Activated CD8-positive, alpha-beta memory T cell treated with anti-CD3 and anti-CD28 coated beads for 1 hour (primary cell): ENCODE results near the gene MAP3K7CL.

Experiments used
- DNase-seq, 2 donors: peaks; one replicate each; pipeline ENCODE4 v3.0.0-alpha.2; 2020; ENCODE audit warnings: low read depth in 1 of 2; ENCODE audit errors: extremely low read depth in 1 of 2

Gene MAP3K7CL

DNA sequence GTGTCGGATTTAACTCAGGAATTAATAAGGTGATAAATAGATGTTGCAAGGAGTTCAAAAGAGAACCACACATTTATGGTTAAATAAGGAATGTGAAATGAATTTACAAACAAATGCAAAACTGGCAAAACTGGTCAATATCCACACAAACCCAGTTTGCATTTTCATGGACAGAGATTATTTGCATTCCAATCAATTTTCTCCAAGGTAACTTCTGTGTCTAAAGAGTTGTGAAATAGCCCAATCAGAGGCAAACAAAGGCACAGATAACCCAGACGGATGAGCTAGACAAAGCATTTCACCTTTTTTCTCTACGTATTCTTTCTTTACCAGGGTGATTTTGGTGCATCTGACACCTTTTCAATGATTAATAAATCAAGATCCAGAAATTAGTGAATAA lies 63.9 kb downstream of the MAP3K7CL start:
- DNase-seq: no peak

DNA sequence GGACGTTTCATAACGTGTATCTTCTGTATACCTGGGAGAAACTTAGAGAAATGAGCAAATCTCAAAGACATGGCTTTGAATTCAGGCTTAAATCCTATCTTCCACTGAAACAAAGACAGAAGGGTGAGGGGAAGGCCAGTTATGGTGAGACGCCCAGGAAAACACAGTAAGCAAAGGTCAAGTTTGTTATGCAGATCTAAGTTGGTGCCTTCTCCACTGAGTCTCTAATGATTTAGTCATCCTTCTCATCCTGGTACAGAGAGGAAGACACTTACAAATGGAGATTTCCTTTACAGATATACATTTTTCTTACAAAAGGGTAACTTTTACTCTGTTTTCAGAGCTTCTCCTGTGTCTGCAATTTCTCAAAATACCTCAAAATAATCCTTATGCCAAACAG lies 64.4 kb downstream of the MAP3K7CL start:
- no peak for DNase-seq

DNA sequence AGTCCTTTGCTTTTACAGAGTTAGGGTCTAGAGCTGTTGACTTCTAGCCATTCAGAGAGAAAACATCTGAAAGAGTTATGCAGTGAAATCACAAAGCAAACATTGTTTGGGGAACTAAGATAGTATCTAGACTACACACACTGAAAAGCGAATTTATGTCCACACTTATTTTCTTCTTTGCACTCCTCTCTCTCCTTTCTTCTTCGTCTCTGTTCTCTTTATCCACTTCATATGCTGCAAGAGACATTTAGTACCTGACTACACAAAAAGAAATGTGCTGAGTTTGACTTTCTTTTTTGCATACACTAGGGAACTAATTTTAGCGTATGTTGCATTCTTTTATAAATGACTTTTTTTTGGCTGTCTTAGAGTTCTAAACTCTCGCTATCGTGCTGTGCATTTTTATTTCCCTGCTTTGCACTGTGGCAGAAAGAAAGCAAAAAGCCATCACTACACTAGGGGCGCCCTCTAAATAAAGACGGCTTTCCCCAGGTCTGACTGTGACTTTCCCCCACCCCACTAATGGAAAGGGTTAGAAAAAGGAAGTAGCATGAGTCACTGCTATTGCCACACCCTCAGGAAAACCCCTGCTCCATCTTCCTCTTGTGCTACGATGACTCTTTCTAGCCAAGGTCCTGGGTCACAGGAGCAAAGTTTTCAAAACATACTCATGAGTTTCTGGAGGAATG lies 65.7 kb downstream of the MAP3K7CL start:
- peak; percentile 5 to 13 for DNase-seq

- no peak for DNase-seq
These were observed 66.3 kb downstream of the MAP3K7CL start for GRCh38 chr21:29196670-29197191.

- DNase-seq: no peak
These were observed 70.7 kb downstream of the MAP3K7CL start for GRCh38 chr21:29201186-29201585.

- no peak for DNase-seq
These were observed 74.6 kb downstream of the MAP3K7CL start for GRCh38 chr21:29205009-29205408.

GRCh38 chr21:29205988-29206387 lies 75.5 kb downstream of the MAP3K7CL start:
- DNase-seq: no peak

DNA sequence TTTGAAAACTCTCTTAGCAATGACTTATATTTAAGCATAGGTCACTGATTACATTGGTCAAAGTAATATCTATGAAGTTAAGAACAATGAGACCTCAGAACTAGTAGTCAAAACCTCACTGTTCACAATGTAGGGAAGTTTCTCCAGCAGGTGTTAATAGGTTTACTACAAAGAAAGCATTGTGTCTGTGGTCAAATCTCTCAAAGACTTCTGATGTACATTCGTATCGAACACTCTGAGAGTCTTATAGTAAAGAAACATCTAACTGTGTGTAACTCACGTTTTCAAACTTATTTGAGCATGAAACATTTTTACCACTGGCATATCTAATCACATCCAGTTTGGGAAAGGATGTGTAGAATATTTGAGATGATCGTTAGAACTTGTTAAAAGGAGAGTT lies 76.0 kb downstream of the MAP3K7CL start:
- DNase-seq: no peak

- DNase-seq: no peak
These were observed 76.8 kb downstream of the MAP3K7CL start for GRCh38 chr21:29207201-29207600.

GRCh38 chr21:29208044-29208681 lies 77.7 kb downstream of the MAP3K7CL start:
- no peak for DNase-seq

DNA sequence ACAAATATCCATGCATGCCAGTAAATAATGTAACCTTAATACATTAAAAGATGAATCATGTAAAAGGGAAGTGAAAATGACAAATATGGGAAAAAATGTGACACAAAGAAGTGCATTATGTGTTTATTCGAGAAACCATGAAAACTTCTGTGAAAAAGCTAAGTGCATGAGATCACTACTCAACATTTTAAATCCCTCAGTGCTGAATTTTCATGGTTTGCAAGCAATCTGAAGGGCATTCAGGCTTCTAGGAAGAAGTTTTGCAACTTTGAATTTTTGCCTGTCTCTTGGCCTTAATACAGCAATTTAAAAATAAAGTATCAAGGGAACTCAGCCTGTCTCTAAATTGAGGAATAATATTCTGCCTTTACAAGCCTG lies 78.2 kb downstream of the MAP3K7CL start:
- DNase-seq: no peak

- no peak for DNase-seq
These were observed 79.3 kb downstream of the MAP3K7CL start for GRCh38 chr21:29209696-29210095.

DNA sequence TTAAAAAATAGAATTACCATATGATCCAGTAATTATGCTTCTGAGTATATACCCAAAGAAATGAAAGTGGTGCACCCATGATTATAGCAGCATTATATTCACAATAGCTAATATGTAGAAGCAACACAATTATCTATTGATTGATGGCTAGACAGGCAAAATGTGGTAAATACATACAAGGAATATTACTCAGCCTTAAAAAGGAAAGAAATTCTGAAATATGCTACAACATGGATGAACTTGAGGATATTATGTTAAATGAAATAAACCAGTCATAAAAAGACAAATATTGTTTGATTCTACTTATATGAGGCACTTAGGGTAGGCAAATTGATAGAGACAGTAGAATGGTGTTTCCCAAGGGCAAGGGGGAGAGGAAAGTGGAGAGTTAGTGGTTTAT lies 80.8 kb downstream of the MAP3K7CL start:
- no peak for DNase-seq

DNA sequence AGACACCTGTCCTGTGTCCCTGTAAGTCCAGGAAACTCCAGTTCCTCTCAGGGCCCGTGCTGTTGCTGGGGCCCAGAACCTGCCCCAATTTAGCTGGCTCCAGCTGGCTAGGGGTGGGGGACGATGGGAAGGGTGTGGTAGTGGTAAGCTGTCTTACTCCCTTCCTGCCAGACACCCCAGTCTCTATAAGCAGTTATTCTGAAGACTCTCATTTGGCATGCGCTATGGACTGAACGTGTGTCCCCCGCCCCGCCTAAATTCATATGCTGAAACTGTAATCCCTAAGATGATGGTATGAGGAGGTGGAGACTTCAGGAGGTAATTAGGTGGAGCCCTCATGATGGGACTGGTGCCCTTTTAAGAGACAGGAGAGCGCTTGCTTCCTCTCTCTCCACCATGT lies 82.0 kb downstream of the MAP3K7CL start:
- DNase-seq: no peak

GRCh38 chr21:29213513-29214385 lies 83.3 kb downstream of the MAP3K7CL start:
- no peak for DNase-seq

DNA sequence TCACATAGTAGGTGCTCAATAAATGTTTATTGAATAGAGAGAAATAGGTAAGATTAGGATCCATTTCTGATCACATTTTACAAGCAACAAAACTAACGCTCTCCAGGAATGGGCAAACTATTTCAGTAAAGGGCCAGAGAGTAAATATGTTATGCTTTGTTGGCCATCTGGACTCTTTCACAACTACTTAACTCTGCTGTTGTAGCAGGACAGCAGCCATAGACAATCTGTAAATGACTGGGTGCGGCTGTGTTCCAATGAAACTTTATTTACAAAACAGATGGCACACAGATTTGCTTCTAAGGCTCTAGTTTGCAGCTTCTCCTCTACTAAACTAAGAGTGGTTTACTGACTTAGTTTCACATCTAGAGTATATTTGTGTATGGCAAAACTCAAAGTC lies 85.3 kb downstream of the MAP3K7CL start:
- DNase-seq: no peak

GRCh38 chr21:29217818-29218291 lies 87.4 kb downstream of the MAP3K7CL start:
- no peak for DNase-seq

DNA sequence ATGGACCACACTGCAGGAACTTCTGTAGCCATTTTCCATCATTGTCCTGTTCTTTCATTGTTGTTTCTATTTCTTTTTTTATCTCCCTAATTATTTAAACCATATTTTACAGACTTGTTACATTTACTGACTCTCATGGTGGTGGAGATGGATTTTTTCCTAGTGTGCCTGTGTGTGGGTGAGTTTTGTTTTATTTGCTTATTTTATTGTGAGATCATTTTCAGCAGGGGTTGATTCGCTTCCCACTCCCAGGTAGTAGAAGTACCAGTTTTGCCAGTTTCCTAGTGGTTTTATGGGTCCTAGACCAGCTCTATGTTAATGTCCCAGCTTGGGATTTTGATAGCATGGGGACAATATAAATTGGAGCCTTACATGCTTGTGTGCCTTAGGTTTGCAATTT lies 88.3 kb downstream of the MAP3K7CL start:
- no peak for DNase-seq

GRCh38 chr21:29219165-29219770 lies 88.8 kb downstream of the MAP3K7CL start:
- no peak for DNase-seq

DNA sequence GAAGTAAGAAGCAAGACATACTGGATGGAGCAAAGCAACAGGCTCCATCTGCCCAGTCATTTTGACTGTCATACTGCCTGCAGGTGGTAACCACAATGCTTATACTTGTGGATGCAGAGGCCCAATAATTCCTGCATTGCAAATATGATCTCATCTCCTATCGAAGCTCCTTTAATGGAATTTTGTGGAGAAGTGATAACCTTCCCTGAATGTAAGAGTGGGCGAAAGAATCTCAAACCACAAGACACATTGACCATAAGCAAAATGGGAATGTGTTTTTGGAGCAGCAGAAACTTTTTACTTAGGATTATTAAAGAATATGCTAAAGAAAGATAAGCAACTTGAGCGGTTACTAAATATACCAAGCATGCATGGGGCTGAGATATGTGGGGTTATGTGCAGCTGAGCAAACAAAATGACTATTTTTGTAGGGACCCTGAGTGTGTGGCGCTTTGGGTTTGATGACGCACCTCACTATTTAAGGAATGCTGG lies 90.9 kb downstream of the MAP3K7CL start:
- DNase-seq: no peak

GRCh38 chr21:29224006-29224405 lies 93.6 kb downstream of the MAP3K7CL start:
- DNase-seq: no peak
